Esophagus muscularis mucosa (tissue), 4 donors: ENCODE measurements around the gene ZNF512. TPM values are rescaled to one million over a fixed set of nuclear protein-coding genes. Genes with fewer than 3 reads are reported as not detected.
"Not testable (repeated sequence)": the region's sequence is repeated elsewhere in the genome, so short reads cannot be mapped to it uniquely, and the experiment has no call there.

Experiments used
- DNase-seq: peaks from one replicate; pipeline ENCODE4 v3.0.0-alpha.2; 2017; ENCODE audit errors: extremely low spot score
- H3K27ac ChIP-seq, 4 donors: fragments of 200-600 bp; sonication (generic); replicated peaks in 1 of 4; 1 replicate in 3 of 4; 2 replicates in 1 of 4; pipeline ENCODE4 v1.5.1; 2016 to 2019; ENCODE audit warnings: mild to moderate bottlenecking in 1 of 4
- H3K27me3 ChIP-seq, 4 donors: fragments of 200-600 bp; sonication (generic); one replicate each; pipeline versions ENCODE4 v1.5.1 to v1.6.0; 2016 to 2019
- H3K36me3 ChIP-seq, 4 donors: fragments of 200-600 bp; sonication (generic); one replicate each; pipeline ENCODE4 v1.5.1; 2016 to 2019
- H3K4me1 ChIP-seq, 4 donors: fragments of 200-600 bp; sonication (generic); one replicate each; pipeline ENCODE4 v1.5.1; 2016 to 2019
- H3K4me3 ChIP-seq, 4 donors: fragments of 200-600 bp; sonication (generic); 1 replicate in 2 of 4; 2 replicates in 2 of 4; pipeline ENCODE4 v1.5.1; 2016 to 2019; ENCODE audit warnings: mild to moderate bottlenecking in 4 of 4, moderate library complexity in 1 of 4
- H3K9me3 ChIP-seq, 4 donors: fragments of 200-600 bp; sonication (generic); 1 replicate in 3 of 4; 2 replicates in 1 of 4; pipeline ENCODE4 v1.5.1; 2016 to 2019
- CTCF ChIP-seq, 3 experiments: fragments of 200-600 bp in 2 of 3; fragments of 450-650 bp in 1 of 3; sonication (generic) in 2 of 3; IDR thresholded peaks; one replicate each; pipeline ENCODE4 v1.5.1; 2017 to 2019; ENCODE audit warnings: antibody characterized with exemption in 3 of 3, mild to moderate bottlenecking in 2 of 3, moderate library complexity in 1 of 3
- EP300 ChIP-seq: sonication (generic); formaldehyde crosslinking; IDR thresholded peaks from one replicate; pipeline ENCODE4 v1.6.1; 2017; ENCODE audit warnings: antibody characterized with exemption
- POLR2A ChIP-seq: fragments of 450-650 bp; IDR thresholded peaks from one replicate; pipeline ENCODE4 v1.6.1; 2017; ENCODE audit warnings: antibody characterized with exemption, moderate library complexity, mild to moderate bottlenecking, low read depth
- POLR2AphosphoS5 ChIP-seq, 2 donors: sonication (generic); formaldehyde crosslinking; IDR thresholded peaks; one replicate each; pipeline ENCODE4 v1.6.1; 2017; ENCODE audit warnings: antibody characterized with exemption in 2 of 2
- WGBS: methylation state at CpG from one replicate; pipeline ENCODE4 v1.1.5; 2018; 5-methylcytosine and 5-hydroxymethylcytosine counted together
- intact Hi-C: fragments of 100-400 bp; cut with DNase I; formaldehyde crosslinking; loops from one replicate; pipeline ENCODE4 v1.15.1; 2023
- total RNA-seq, 4 donors: library from RNA; depleted of rRNA; stranded (reverse); fragments of >200 nt; gene quantifications; one replicate each; pipeline versions ENCODE4 v1.1.0 to v1.2.1, GENCODE V29; 2016

The ZNF512 gene
- total RNA-seq, 4 donors from 2014 or later: 29.5 to 39.3 (median 33.7) TPM

DNA sequence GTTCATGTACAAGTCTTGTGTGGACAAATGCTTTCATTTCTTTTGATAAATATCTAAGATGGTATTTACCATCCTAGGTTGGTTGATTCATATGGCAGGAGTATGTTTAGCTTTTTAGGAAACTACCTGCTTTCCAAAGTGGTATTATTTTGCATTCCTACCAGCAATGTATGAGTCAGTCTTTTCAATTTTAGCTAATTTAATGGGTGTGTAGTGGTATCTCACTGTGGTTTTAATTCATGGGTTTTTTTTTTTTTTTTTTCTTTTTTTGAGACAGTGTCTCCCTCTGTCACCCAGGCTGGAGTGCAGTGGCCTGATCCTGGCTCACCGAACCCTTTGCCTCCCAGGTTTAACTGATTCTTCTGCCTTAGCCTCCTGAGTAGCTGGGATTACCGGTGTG lies 4.2 kb downstream of the ZNF512 start:
- Histone ChIP-seq H3K4me3 (no peak overlapping the region), H3K27me3 (no peaks in the 10 kb centered on the region), H3K4me1 (peaks cover 17 to 32% (median 28%) of the 10 kb centered on the region in 4 donors), H3K27ac (no peak overlapping the region), H3K9me3 (peaks cover 0 to 22% (median 10%) of the 10 kb centered on the region in 4 donors), H3K36me3 (no peaks in the 10 kb centered on the region)
- no peak for TF ChIP-seq CTCF (IDR thresholded peaks at IDR 0.05)
- peak; percentile 37 for DNase-seq
- 94% methylated on average over 2 of the region's 2 CpGs for WGBS
- intact Hi-C loops: no loop called here

- WGBS: 97% methylated on average over 2 of the region's 2 CpGs
- TF ChIP-seq POLR2A (no peak), POLR2AphosphoS5 (IDR thresholded peaks at IDR 0.05) (no peak), CTCF (IDR thresholded peaks at IDR 0.05) (no peak), EP300 (no peak)
- intact Hi-C loops: no loop called here
- Histone ChIP-seq H3K27ac (no peak overlapping the region), H3K9me3 (peaks cover 0 to 22% (median 10%) of the 10 kb centered on the region in 4 donors), H3K4me3 (no peak overlapping the region), H3K27me3 (no peaks in the 10 kb centered on the region), H3K36me3 (no peaks in the 10 kb centered on the region), H3K4me1 (peaks cover 17 to 26% (median 23%) of the 10 kb centered on the region in 4 donors)
- DNase-seq: no peak
Observed at GRCh38 chr2:27588308-27588707, 5.5 kb downstream of the ZNF512 start.

GRCh38 chr2:27591745-27592144 lies 8.9 kb downstream of the ZNF512 start:
- peaks cover 0 to 29% (median 12%) of the 10 kb centered on the region in 4 donors for H3K9me3 ChIP-seq

GRCh38 chr2:27593240-27593639 lies 10.4 kb downstream of the ZNF512 start:
- intact Hi-C loops: no loop called here
- peaks cover 0 to 18% (median 4%) of the 10 kb centered on the region in 4 donors for H3K36me3 ChIP-seq
- DNase-seq: peak; percentile 5
- no peaks in the 10 kb centered on the region for H3K27me3 ChIP-seq
- TF ChIP-seq EP300 (no peak), POLR2A (no peak), POLR2AphosphoS5 (IDR thresholded peaks at IDR 0.05) (no peak), CTCF (IDR thresholded peaks at IDR 0.05) (no peak)
- 100% methylated on average over 2 of the region's 2 CpGs for WGBS
- H3K27ac ChIP-seq: no peak overlapping the region
- H3K4me3 ChIP-seq: no peak overlapping the region
- H3K9me3 ChIP-seq: peaks cover 0 to 29% (median 12%) of the 10 kb centered on the region in 4 donors
- peaks cover 0 to 17% (median 0%) of the 10 kb centered on the region in 4 donors for H3K4me1 ChIP-seq

More at GRCh38 chr2:27591745-27592144, 8.9 kb downstream of the ZNF512 start:
- intact Hi-C loops: no loop called here
- H3K27me3 ChIP-seq: no peaks in the 10 kb centered on the region
- 83% methylated on average over 3 of the region's 3 CpGs for WGBS
- TF ChIP-seq EP300 (no peak), CTCF (IDR thresholded peaks at IDR 0.05) (no peak), POLR2AphosphoS5 (IDR thresholded peaks at IDR 0.05) (no peak), POLR2A (no peak)
- peak; percentile 19 for DNase-seq
- H3K4me1 ChIP-seq: peaks cover 0 to 6% (median under 1%) of the 10 kb centered on the region in 4 donors
- peaks cover 0 to 17% (median 4%) of the 10 kb centered on the region in 4 donors for H3K36me3 ChIP-seq
- H3K4me3 ChIP-seq: no peak overlapping the region
- H3K27ac ChIP-seq: no peak overlapping the region

DNA sequence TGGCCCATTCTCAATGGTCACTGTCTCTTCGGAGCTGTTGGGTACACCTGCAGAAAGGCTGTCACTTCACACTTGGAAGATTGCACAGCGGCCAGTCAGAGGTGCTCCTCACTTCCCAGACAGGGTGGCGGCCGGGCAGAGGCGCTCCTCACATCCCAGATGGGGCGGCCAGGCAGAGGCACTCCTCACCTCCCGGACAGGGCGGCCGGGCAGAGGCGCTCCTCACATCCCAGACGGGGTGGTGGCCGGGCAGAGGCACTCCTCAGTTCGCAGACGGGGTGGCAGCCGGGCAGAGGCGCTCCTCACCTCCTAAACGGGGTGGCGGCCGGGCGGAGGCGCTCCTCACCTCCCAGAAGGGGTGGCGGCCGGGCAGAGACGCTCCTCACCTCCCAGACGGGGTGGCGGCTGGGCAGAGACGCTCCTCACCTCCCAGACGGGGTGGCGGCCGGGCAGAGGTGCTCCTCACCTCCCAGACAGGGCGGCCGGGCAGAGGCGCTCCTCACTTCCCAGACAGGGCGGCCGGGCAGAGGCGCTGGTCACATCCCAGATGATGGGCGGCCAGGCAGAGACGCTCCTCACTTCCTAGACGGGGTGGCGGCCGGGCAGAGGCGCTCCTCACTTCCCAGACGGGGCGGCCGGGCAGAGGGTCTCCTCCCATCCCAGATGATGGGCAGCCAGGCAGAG lies 11.3 kb downstream of the ZNF512 start:
- intact Hi-C loops, H3K27me3 ChIP-seq, H3K27ac ChIP-seq, H3K4me3 ChIP-seq: not testable (repeated sequence)
- Histone ChIP-seq H3K36me3 (peaks cover 0 to 24% (median 4%) of the 10 kb centered on the region in 4 donors), H3K4me1 (peaks cover 0 to 17% (median 1%) of the 10 kb centered on the region in 4 donors), H3K9me3 (peaks cover 0 to 25% (median 12%) of the 10 kb centered on the region in 4 donors)
- WGBS: 96% methylated on average over 23 of the region's 45 CpGs
- peak; percentile 45 for DNase-seq

- DNase-seq, H3K27ac ChIP-seq, H3K27me3 ChIP-seq, intact Hi-C loops, H3K4me3 ChIP-seq: not testable (repeated sequence)
- WGBS: 95% methylated on average over 9 of the region's 9 CpGs
- Histone ChIP-seq H3K9me3 (peaks cover 0 to 17% (median 7%) of the 10 kb centered on the region in 4 donors), H3K36me3 (peaks cover 0 to 36% (median 14%) of the 10 kb centered on the region in 4 donors), H3K4me1 (peaks cover 0 to 17% (median 1%) of the 10 kb centered on the region in 4 donors)
Observed at GRCh38 chr2:27595412-27595811, 12.6 kb downstream of the ZNF512 start.
